HG03135 (cell line): ENCODE results near the gene TOP2A.
"Not testable (repeated sequence)": the region's sequence is repeated elsewhere in the genome, so short reads cannot be mapped to it uniquely, and the experiment has no call there.

ENCODE experiments used
- ATAC-seq: cut with Tn5 transposase; IDR thresholded peaks from one replicate; pipeline ENCODE4 v1.9.1; 2021; ENCODE audit warnings: mild to moderate bottlenecking, moderate library complexity; ENCODE audit not compliant: unreplicated experiment

The TOP2A gene

DNA sequence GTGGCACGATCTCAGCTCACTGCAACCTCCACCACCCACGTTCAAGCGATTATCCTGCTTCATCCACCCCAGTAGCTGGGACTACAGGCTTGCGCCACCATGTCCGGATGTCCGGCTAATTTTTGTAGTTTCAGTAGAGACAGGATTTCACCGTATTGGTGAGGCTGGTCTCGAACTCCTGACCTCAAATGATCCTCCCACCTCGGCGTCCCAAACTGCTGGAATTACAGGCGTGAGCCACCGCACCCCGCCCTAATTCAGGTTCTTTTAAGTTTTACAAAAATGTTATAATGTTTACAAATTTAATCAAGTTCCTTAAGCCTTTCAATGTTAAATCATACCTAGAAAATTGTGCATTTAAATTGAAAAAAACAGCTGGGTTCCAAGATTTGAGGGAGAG is 39.9 kb downstream of the TOP2A start:
- no peak for ATAC-seq

DNA sequence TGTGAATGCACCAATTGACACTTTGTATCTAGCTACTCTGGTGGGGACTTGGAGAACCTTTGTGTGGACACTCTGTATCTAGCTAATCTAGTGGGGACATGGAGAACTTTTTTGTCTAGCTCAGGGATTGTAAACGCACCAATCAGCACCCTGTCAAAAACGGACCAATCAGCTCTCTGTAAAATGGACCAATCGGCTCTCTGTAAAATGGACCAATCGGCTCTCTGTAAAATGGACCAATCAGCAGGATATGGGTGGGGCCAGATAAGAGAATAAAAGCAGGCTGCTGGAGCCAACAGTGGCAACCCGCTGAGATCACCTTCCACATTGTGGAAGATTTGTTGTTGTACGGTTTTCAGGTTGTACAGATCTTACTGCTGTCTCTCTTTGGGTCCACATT is 41.2 kb downstream of the TOP2A start:
- ATAC-seq, result not testable (repeated sequence)

DNA sequence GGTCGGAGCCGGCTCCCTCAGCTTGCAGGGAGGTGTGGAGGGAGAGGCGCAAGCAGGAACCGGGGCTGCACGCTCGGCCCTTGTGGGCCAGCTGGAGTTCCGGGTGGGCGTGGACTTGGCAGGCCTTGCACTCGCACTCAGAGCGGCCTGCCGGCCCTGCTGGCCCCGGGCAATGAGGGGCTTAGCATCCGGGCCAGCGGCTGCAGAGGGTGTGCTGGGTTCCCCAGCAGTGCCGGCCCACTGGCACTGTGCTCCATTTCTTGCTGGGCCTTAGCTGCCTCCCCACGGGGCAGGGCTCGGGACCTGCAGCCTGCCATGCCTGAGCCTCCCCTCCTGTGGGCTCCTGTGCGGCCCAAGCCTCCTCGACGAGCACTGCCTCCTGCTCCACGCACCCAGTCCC is 41.9 kb downstream of the TOP2A start:
- ATAC-seq, result not testable (repeated sequence)

DNA sequence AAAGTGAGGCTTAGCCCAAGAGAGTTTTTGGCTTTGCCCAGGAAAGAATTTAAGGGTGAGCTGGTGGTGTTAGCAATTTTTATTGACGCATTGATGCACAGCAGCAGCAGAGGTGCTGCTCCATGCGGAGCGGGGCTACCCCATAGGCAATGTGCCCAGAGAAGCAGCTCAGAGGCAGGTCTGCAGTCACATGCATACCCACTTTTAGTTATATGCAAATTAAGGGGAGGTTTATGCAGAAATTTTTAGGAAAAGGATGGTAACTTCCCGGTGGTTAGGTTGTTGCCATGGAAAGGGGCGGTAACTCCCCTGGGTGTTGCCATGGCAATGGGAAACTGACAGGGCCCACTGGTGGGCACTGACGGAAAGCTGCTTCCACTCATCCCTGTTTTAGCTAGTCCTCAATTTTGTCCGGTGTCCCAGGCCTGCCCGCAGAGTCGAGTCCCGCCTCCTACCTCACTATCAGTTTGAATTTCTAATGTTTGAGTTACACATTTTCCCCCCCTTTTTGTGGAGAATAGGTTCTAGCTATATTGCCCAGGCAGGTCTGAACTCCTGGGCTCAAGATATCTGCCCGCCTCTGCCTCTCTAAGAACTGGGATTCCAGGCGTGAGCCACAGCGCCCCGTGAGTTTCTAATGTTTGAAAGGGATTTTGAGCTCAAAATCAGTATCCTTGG is 42.7 kb downstream of the TOP2A start:
- ATAC-seq, result no peak

DNA sequence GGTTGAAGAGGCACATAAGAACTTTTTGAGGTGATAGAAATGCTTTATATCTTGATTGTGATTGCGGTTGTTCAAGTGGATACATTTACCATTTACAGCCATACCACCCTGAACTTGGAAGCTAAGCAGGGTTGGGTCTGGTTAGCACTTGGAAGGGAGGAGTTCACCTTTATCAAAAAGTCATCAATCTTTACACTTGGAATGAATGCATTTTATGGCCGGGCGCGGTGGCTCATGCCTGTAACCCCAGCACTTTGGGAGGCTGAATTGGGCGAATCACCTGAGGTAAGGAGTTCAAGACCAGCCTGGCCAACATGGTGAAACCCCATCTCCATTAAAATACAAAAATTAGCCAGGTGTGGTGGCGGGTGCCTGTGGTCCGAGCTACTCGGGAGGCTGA is 43.7 kb downstream of the TOP2A start:
- ATAC-seq, result no peak

DNA sequence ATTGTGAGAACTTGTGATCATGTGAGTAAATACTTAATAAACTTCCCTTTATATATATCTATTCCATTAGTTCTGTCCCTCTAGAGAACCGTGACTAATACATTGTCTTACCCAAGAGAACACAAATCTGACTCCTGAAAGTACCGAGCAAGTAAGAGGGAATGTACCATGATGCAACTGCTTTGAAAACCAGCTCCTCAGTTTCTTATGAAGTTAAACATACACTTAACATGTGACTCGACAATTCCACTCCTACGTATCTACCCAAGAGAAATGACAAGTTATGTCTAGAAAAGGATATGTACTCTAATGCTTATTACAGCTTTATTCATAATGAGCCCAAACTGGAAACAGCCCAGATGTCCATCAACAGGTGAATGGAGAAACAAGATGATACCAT is 44.4 kb downstream of the TOP2A start:
- no peak for ATAC-seq

DNA sequence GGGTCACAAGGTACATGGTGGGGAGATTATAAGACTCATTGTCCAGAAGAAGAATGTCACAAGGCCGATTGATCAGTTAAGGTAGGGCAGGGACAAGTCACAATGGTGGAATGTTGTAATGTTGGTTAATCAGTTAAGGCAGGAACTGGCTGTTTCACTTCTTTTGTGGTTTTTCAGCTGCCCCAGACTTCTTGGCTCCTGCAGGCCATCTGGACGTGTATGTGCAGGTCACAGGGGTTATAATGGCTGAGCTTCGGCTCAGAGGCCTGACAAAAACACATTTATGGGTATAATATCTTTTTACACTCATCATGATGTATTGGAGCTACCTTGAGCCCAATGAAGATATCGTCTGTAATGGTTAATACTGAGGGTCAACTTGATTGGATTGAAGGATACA is 45.1 kb downstream of the TOP2A start:
- ATAC-seq, result not testable (repeated sequence)

DNA sequence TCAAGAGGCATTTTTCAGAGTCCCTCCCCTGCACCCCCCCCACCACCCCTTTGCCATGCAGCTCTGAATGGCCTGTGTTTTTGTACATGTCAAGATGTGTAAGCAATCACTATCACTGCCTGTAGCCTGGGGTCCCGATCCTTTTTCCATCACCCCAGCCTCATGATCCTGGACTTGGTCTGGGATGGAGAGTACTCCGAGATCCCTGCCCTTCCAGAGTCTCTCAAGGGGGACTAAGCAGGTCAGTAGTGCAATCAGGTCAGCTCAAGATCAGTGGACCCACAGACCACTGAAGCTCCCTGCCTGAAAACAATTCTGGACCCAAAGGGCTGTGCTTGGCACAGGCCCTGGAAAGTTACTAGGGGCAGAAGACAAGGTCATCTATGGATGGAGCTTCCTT is 45.7 kb downstream of the TOP2A start:
- no peak for ATAC-seq

DNA sequence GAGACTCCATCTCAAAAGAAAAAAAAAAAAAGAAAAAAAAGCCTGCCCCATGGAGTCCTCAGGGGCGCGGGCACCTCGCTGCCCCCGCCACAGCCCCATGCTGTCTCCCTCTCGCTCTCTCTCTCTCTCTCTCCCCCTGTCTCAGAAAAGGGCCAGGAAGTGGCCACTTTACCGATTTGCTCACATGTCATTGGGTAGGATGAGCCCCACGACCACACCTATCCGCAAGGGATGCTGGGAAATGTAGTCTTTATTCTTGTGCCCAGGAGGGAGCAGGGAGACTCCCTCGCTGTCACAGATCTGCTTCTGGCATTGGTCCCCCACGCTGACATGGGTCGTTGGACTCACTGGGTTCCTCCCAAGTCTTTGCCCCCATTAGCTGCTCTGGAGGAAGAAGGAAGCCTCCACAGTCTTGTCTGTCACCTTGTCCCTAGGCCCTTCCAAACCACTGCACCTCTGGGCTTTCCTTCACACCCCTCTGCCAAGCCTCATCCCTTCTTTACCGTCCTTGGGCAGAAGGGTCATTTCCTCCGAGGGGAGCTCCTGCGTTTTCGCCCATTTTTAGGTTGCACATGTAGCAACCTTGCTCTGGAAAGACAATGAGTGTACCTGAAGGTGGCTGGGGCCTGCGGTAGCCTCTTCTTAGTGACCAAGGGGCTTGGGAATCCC is 46.3 kb downstream of the TOP2A start:
- no peak for ATAC-seq

DNA sequence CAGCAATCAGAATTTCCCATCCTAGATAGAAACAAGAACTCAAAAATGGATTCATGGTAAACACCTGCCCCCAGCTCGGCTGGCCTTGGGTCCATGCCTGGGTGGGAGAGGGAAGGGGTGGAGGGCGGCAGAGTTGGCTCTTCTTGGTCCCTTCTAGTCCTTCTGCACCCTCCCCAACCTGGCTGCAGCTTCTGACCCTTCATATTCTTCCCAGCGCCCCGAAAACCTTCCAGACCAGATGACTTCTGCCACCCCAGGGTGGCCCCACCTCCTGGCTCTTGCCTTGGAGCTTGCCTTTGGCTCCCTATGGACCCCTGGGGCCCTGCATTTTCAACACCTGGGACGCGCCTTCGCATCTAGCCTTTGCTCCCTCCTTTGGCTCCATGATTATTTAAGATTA is 47.8 kb downstream of the TOP2A start:
- ATAC-seq, result no peak

DNA sequence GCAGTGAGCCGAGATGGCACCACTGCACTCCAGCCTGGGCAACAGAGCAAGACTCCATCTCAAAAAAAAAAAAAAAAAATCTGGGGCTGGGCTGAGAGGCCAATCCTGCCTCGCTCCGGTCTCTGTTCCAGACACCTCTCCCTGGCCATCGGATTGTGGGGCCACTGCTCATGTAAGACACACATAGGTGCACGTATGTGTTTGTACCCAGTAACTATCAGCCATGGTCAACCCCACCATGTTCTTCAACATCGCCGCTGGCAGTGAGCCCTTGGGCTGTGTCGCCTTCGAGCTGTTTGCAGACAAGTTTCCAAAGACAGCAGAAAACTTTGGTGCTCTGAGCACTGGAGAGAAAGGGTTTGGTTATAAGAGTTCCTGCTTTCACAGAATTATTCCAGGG is 50.0 kb downstream of the TOP2A start:
- ATAC-seq, result not testable (repeated sequence)

DNA sequence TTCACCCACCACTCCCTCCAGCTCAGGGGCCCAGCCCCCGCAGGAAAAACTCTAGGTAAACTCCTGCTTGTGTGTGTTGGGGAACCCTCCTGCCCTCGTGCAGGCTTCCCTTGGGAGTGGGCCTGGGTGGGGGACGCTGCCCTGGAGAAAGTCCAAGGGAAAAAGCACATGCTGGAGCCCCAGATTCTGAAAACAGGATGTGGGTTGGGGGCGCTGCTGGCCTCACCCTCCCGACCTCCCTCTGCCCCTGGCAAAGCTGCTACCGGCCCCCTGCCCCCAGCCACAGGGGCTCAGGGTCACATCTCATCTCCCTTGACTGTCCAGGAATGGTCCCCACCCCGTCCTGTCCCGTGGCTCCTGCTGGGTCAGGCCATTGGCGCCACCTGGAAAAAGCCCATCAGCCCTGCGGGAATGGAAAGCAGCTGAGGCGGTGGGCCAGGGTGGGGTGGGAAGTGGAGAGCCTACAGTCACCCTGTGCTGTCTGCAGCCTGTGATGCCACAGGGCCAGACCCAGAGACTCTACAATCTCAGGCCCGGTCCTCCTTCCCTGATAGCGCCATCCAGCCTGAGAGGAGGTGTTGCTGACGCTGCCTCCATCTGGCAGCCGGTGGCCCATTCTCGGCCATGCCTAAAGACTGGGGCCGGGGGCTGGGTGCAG is 50.7 kb downstream of the TOP2A start:
- no peak for ATAC-seq

DNA sequence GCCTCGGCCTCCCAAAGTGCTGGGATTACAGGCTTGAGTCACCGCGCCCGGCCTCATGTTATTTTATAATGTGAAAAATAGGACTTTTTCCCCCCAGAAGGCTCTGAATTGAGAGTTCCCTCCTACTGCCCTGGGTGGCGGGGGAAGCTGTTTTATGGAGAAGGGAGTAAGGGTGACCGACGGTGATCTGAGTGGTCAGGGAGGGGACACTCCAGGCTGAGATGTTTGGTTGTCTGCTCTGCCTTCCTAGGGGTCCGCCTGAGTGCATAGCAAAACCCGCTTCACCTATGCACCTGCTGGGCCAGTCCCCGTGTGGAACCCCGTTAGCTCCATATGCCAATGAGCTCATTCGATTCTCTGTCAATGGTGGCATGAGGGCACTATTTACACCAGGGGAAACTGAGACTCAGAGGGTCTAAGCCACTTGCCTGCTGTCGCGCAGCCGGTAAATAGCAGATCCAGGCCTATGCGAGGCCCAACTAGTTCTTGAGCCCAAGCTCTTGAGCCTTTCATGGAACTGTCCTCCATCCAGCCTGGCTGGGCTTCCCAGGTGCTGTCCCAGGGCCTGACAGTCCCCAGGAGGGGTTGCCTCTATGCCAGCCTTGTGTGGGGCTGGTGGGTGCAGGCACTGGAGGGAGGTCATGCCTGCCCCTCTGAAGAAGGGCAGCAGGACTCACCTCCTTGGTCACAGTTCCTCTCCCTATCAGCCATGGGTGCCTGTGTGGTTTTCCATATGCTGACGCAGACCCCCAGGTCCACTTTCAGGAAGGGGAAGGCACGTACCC is 51.4 kb downstream of the TOP2A start:
- ATAC-seq, result no peak

DNA sequence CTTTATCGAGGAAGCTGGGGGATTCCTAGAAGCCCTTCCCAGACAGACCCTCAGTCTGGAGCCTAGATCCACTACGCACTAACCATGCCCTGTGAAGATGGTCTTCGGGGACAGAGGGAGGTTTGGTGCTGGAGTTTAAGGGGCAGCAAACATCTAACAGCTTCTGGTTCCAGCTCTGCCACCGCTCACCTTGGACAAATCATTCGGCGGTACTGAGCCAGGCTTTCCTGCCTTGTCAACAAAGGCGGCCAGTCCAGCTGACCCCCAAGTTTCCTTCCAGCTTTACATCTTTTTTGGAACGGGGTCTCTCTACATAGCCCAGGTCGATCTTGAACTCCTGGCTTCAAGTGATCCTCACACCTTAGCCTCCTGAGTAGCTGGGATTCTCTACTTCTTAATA is 52.8 kb downstream of the TOP2A start:
- ATAC-seq, result no peak

DNA sequence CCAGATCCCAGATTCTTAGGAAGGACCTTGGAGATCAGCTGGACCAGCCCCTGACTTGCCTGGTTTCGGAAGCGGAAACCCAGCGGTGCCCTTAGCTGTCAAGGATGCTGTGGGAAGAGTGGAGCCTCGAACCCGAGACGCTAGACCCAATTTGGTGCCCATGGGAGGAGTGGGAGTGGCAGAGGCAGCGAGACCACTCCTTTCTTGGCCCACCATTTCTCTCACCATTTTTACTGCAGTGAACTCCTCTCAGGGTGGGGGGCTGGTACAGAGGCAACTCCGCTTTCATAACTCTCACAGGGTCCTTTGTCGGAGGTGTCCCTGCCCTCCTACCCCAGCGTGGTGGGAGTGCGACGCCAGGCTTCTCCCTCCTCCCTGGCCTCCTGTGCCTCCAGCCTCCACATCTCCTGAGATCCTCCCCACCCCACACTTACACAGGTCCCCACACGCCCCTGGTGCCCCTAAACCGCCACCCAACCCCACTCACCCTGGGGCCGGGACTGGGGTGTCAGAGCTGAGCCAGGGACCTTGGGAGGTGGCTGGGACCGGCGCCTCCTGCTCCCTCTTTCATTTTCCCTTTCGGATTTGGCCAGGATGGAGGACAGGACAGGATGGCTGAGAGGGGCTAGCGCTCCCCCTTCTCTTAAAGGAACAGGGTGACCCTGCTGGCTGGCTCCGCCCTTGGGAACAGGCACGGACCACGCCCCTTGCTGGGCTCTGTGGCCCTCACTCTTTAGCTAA is 53.4 kb downstream of the TOP2A start, which contains the start of gene GJD3:
TSS of gene GJD3 (minus strand) at position 617 of the 741 bp plus-strand sequence. CDS start 922 bp downstream, outside the sequence.
- no peak for ATAC-seq

DNA sequence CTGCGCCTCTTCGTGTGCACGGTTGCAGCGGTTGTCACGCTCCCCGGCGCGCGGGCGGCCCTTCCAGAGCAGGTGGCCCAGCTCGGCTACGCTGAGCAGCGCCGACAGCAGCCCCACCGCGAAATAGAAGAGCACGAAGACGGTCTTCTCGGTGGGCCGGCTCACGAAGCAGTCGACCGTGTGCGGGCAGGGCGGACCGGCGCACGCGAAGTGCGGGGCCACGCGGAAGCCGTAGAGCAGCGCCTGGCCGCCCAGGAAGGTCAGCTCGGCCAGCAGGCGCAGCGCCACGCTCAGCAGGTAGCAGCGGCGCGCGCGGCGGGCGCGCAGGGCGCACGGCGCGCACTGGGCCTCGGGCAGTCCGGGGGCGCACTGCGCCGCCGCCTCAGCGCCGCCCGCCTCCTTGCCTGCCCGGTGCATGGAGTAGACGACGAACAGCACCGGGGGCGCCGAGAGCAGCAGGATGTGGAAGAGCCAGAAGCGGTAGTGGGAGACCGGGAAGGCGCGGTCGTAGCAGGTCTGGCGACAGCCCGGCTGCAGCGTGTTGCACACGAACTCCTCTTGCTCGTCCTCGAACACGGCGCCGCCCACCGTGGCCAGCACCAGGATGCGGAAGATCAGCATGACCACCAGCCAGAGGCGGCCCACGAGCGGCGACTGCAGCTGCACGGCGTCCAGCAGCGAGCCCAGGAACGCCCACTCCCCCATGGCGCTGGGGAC is 54.4 kb downstream of the TOP2A start:
- ATAC-seq, result peak; percentile 23

DNA sequence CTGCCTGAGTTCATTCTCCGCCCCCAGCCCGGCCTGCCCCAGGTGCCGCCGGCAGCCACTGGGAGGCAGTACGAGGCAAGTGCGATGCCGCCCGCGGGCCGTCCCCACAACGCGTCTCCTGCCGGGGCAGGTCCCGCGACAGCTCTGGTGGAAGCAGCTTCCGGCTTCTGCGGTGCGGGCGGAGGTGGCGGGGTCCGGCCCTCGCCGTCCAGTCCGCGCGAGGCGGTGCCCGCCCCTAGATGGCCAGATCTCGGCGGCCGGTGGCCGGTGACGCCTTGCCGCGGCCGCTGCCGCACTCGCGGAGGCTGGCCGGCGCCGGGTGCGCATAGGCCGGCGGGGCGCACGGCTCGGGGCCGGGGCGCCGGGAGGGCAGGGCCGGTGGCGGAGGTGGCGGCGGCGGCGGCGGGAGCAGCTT is 55.0 kb downstream of the TOP2A start:
- ATAC-seq, result peak; percentile 62

DNA sequence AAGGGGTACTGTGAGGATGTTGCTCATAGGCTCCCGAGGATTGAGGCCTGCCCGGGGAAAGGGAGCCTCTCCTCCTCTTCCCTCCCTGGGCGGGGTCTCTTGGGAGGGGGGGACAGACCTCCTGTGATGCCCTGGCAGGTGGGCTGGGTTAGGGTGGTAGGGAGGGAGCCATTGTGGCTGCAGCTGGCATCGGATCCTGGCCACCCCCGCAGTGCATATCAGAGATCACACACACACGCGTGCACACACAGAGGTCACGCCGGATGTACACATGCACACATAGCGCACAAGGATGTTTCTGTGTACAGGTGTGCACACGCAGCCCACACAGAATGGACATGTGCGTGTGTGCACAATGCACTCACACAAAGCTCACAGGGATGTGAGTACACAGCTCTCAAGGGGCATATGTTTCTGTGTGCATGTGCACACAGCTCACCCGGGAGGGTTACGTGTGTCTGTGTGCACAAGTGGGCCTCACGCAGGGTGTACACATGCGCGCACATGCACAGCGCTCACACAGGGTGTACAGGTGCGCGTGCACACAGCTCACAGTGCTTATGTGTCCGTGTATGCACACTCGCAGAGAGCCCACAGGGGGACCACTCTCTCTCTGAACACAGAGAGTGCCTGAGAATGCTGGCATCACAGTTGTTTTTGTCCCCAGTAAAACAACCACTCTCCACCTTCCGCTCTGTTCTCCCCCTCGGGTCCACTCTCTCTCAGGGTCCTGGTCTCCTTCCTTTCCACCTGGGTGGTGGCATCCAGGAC is 55.6 kb downstream of the TOP2A start:
- no peak for ATAC-seq
